H1 (cell line): ENCODE measurements around the gene CNTD1. TPM values are rescaled to one million over a fixed set of nuclear protein-coding genes. Genes with fewer than 3 reads are reported as not detected.
A peak's percentile ranks its signal among the peaks of the same experiment; 100 is the strongest.

Experiments used
- BCL11A ChIP-seq, 2 experiments: IDR thresholded peaks; one replicate each; pipeline ENCODE4 v1.6.1; 2011; ENCODE audit warnings: low read depth in 2 of 2, low read length in 2 of 2, mild to moderate bottlenecking in 2 of 2
- CBX5 ChIP-seq: fragments of 300-800, 300-1000 bp; sonication (generic); IDR thresholded peaks from 2 replicates; pipeline ENCODE4 v1.7.1; 2016; ENCODE audit warnings: antibody characterized with exemption, low read length, low read depth
- CHD7 ChIP-seq: fragments of 300-600 bp; sonication (generic); IDR thresholded peaks from 2 replicates; pipeline ENCODE4 v1.7.1; 2012; ENCODE audit warnings: low read length, moderate library complexity, mild to moderate bottlenecking, inconsistent platforms; ENCODE audit not compliant: insufficient replicate concordance
- FOSL1 ChIP-seq: IDR thresholded peaks from 2 replicates; pipeline ENCODE4 v1.6.1; 2011; ENCODE audit warnings: mild to moderate bottlenecking, low read depth, low read length, moderate library complexity; ENCODE audit not compliant: insufficient read depth
- KDM1A ChIP-seq: fragments of 200-600, 300-600 bp; sonication (generic); IDR thresholded peaks from 2 replicates; pipeline ENCODE4 v1.7.1; 2016; ENCODE audit warnings: mild to moderate bottlenecking, low read length, borderline replicate concordance
- NANOG ChIP-seq: IDR thresholded peaks from 2 replicates; pipeline ENCODE4 v1.6.1; 2011; ENCODE audit warnings: low read length, low read depth, mild to moderate bottlenecking, inconsistent platforms; ENCODE audit not compliant: insufficient read depth, poor library complexity, severe bottlenecking
- RFX5 ChIP-seq: IDR thresholded peaks from 2 replicates; pipeline ENCODE4 v1.6.1; 2011; ENCODE audit warnings: low read depth, low read length, improper control_type of control experiment, borderline replicate concordance
- SAP30 ChIP-seq: fragments of 300-600 bp; sonication (generic); IDR thresholded peaks from 2 replicates; pipeline ENCODE4 v1.7.1; 2012; ENCODE audit warnings: low read length, moderate library complexity, mild to moderate bottlenecking, inconsistent platforms; ENCODE audit not compliant: insufficient read depth, insufficient replicate concordance
- TCF12 ChIP-seq: IDR thresholded peaks from 2 replicates; pipeline ENCODE4 v1.6.1; 2011; ENCODE audit warnings: low read depth, mild to moderate bottlenecking, low read length
- YY1 ChIP-seq: IDR thresholded peaks from 2 replicates; pipeline ENCODE4 v1.6.1; 2011; ENCODE audit warnings: low read depth, mild to moderate bottlenecking, low read length
- polyA plus RNA-seq, 7 experiments: library from polyadenylated mRNA; depleted of rRNA in 3 of 7; stranded (reverse) in 5 of 7; unstranded in 2 of 7; fragments of >200 nt in 5 of 7; fragments of 200-250 nt in 2 of 7; gene quantifications; 1 replicate in 5 of 7; 2 replicates in 1 of 7; 4 replicates in 1 of 7; pipeline versions ENCODE4 v1.2.1 to v1.2.3, GENCODE V29; 2011 to 2013; ENCODE audit warnings: missing spikeins in 2 of 7, mixed read lengths in 2 of 7
- total RNA-seq: library from RNA; stranded (reverse); fragmentation: NEBNext Ultra II Directional; extraction: Animal tissue kit (Norgen Biotek cat#: 25700); gene quantifications from 2 replicates; pipeline ENCODE4 v1.2.1, GENCODE V29; 2021

The CNTD1 gene
- total and polyA plus RNA-seq, 2 of the 8 experiments (the other 6 are each of a cell fraction or from before 2014, with no cell fraction given), result not detected

- TF ChIP-seq CHD7 (no peak), YY1 (no peak), SAP30 (peak; percentile 12), KDM1A (no peak), CBX5 (no peak), TCF12 (no peak), BCL11A (IDR thresholded peaks at IDR 0.05; ENCODE audit: low read depth in 2 of 2, low read length in 2 of 2) (no peak), RFX5 (no peak), NANOG (no peak), FOSL1 (no peak)
Observed at GRCh38 chr17:42833767-42834422, 35.2 kb downstream of the CNTD1 start (continued).
